Limb (tissue), 2 donors: ENCODE data around the gene AHNAK.
A peak's percentile ranks its signal among the peaks of the same experiment; 100 is the strongest.
"Not testable (repeated sequence)": the region's sequence is repeated elsewhere in the genome, so short reads cannot be mapped to it uniquely, and the experiment has no call there.

Source experiments
- DNase-seq, 2 donors: peaks; one replicate each; pipeline ENCODE4 v3.0.0-alpha.2; 2016; ENCODE audit errors: extremely low spot score in 2 of 2

Gene AHNAK

DNA sequence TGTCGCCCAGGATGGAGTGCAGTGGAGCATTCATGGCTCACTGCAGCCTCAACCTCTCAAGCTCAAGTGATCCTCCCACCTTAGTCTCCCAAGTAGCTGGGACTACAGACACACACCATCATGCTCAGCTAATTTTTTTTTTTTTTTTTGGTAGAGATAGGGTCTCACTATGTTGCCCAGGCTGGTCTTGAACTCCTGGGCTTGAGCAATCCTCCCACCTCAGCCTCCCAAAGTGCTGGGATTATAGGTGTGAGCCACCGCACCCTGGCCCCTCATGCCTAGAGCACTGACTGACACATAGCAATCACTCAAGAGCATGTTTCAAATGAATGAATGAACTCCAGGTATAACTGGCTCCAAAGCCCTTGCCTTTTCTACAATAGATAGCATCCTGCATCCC lies 3.9 kb upstream of the AHNAK start:
- DNase-seq = not testable (repeated sequence)

- no peak for DNase-seq
These were observed 2.1 kb upstream of the AHNAK start for GRCh38 chr11:62548545-62549335.

GRCh38 chr11:62547691-62548281 lies 1.2 kb upstream of the AHNAK start:
- DNase-seq = no peak

- DNase-seq = no peak
These were observed 471 bp upstream of the AHNAK start for GRCh38 chr11:62546929-62547625.

GRCh38 chr11:62545437-62546243 lies 966 bp downstream of the AHNAK start:
- DNase-seq = peak; percentile 95 to 98

GRCh38 chr11:62544581-62545436 lies 1.8 kb downstream of the AHNAK start:
- no peak for DNase-seq

DNA sequence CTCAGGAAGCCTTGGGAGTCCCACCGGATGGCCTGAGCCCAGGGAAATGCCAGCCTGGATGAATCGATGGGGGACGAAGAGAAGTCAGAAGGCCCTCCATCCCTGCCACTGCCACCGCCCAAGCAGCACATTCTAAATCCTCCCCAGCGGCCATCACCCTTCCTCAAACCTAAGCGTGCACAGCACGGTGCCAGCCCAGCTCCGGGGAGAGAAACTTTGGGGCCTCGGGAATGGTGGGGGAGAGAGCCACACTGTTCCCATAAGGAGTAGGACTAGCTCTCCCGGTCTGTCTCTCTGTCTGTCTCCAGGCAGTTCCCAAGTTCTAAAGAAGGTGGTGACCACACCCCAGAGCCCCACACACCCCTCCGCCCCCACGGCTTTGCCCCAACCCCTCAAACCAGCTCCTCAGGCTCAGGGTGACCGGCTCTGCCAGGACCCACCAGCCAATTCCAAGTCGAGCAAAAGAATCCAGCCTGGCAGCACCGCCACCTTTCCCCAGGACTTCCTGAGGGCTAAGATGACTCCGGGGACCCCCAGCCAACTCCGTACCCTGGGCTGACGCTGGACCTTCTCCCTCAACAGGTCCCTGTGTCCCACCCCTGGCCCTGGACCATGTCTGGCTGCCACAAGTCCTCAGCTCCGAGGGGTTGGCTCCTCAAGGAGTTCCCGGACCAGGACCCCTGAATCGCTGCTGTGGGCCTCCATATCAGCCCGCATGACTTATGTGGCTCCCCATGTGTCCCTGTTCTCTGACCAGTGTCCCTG lies 2.7 kb downstream of the AHNAK start:
- DNase-seq = peak in 1 of 2 donors; percentile 43

DNA sequence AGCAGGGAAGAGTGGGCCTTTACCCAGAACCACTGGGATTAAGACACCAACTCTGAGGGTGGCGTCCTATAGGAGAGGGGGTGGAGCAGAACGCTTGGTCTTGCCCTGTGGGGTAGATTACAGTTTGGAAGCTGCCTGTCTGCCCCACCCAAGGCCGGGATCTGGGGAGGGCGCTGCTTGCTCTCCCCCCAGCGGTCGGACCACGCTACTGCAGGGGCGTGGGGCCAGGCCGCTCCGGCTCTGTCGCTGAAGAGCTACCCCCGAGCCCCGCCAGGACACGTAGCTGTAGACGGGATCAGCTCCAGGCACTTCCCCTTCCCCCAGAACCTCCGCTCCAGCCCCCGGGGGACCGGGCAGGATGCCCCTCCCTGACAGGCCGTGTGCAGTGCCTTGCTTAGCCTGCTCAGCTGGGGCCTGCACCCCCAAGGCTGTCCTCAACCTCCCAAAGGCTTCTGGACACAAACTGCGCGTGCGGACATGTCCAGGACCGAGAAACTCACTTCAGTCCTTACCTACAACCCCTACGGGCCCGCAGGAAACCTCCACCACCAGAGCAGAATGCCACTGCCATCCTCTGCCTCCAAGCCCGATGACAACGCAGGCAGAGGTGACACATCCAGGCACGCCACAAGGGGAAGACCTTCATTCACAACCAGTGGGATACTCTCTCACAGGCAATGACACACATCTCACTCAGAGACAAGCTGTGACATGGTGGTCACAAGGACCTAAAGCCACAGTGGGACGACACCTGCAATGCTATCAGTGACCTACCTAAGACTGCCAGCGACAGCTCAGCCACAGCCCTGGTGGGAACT lies 3.6 kb downstream of the AHNAK start:
- peak; percentile 79 to 88 for DNase-seq

DNA sequence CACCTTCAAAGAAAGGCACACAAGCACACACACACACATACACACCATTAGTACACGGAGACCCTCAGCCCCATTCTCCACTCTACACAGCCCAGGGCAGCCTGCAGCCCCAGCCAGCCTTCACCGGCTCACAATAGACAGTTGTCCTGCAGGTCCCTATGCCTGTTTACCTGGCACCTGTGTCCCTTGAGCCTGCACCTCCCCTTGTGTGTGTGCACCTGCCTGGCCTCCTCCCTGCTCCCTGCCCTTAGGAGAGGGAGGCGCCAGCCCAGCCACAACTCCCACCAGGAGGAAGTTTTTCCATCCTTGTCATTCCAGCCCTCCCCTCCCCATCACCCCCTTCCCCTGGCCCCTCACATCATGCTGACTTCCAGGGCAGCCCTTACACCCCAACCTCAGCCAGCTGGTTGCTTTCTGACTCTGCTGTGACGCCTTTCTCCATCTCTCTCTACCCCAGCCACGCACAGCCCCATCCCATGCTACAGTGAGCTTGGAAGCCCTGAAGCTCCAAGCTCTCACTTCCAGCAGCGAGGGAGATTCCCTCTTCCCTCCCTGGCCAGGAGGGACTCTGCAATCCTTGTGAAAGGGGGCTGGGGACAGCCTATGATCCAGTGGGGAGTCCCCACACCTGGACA lies 4.4 kb downstream of the AHNAK start:
- no peak for DNase-seq

DNA sequence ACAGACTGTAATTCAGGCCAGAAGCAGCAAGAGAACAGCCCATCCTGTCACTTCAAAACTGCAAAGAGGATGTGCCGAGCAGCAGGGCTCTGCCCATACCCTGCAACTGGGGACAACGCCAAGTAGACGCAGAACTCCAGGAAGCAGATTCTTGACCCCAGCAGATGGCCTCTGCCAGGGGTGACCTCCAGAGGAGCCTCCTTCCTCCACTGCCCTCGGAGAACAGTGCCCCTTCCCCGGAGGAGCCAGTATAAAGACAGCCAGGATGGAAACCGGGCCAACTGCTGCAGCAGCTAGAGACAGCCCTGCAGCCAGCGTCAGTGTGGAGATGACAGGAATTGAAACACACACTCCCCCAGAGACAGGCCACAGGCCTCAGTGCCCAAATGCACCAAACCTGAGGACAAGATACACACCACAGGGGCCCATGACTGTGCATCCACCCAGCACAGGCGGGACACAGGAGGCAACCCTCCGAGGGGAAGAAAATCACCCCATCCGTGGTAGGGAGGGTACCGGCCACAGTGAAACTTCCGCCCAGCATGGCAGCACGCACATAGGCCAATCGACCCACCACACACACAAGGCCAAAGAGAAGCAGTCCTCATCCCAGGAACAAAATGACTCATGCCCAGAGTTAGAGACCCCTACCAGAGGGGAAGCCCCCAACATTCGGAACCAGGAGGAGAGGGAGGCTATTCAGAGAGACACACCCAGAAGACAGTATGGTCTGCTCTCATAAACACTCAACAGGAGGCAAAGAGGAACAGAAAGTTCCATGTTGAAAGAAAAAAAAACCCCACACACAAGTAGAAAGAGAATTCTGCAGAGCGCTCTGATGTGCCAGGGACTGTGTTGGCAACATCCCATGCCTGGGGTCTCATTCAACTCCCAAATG lies 5.6 kb downstream of the AHNAK start:
- DNase-seq = no peak

DNA sequence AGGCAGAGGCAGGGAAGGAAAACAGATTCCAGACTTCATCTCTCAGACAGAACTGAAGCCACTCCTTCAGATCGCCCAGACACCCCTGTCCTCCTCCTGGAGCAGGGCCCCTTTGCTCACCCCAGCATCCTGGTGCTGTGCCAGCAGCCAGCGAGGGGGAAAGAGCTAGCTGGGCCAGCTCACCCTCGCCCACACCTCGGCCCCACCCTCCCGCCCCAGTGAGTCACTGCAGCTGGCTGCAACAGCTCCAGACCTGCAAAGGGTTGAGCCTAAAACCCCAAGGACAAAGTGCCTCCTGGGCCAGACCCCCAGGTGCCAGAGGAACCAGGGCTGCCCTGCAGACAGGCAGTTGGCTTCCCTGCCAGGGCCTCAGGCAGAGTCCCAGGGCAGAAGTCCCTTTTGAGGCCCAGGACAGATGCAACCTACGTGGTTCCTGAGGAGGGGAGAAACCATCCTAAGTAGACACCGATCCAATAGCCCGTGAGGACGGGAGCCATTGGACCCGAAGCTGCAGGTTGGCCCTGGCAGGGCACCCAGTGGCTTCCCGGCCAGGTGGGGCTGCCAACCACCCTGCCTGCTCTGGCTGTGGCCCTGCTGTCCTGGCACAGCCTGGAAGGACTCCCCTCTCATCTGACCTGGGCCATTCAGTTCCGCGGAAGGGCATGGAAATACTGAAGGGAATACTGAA lies 7.2 kb downstream of the AHNAK start:
- DNase-seq = peak in 1 of 2 donors; percentile 73

GRCh38 chr11:62538470-62539237 lies 8.0 kb downstream of the AHNAK start:
- DNase-seq = no peak

DNA sequence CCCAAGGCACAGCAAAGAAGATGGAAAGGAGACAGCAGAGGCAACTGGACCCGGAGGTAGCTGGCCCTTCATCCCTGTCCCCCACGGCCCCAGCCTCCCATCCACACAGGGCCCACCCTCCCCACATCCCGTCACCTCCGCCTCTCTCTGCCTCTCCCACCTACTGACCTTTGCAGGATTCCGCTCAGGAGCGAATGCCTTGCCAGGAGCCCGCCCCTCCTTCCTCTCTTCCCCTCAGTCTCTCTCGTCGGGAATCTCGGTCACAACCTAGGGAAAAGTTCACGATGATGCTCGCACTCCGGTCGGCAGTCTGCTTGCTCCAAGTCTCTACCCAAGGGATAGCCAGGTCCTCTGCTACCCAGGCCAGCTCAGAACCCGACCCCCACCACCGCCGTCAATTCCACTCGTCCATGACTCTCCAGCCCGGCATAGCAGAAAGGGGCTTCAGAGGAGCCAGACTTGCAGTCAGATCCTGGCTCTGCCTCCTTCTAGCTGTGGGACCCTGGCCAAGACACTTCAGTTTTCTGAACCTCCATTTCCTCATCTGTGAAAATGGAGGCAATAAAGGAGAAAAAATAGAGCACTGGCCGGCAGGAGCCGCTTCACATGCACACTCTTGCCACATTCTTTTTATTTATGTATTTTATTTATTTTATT lies 10.2 kb downstream of the AHNAK start:
- no peak for DNase-seq

- no peak for DNase-seq
These were observed 10.8 kb downstream of the AHNAK start for GRCh38 chr11:62535802-62536201.

- no peak for DNase-seq
These were observed 11.6 kb downstream of the AHNAK start for GRCh38 chr11:62534779-62535545.
